OCI-M1 (cell line): ENCODE measurements around the gene ANKRD23.
"Not testable (repeated sequence)": the region's sequence is repeated elsewhere in the genome, so short reads cannot be mapped to it uniquely, and the experiment has no call there.

Experiments used
- DNase-seq: peaks from one replicate; lab custom pipeline; 2025; lab: John Stamatoyannopoulos, UW

ANKRD23 gene

DNA sequence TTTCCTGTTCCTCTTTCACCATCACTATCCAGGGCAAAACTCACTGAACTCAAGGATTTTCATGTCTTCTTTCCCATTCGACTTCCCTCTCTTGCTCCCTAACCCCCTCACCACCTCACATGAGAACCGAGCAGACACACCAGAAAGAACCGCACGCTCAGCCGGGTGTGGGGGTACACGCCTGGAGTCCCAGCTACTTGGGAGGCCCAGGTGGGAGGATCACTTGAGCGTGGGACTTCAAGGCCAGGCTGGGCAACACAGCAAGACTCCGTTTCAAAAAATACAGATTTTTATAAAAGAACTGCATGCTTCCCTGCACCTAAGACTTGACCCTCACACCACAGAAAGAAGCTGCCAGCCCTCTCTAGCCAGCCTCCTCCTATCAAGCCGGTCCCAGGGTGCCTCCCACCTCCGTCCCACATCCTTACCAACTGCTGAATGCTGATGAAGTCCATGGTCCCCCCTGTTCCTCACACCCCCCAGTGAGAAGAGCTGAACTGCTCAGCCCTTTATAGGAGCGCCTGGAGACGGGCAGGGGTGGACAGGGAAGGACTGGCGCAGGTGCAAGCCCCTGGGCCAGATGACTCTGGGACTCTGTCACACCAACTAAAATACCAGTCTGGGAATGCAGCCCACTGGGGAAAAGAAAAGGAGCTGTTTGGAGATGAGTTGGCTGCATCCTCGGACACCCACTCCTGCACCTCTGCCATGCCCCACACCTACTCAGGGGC is at the start of gene ANKRD23:
Gene ANKRD23, minus strand, starts transcription at position 484 of the 731 bp plus-strand sequence. Its CDS starts 29 bp downstream, at position 455.
- no peak for DNase-seq

DNA sequence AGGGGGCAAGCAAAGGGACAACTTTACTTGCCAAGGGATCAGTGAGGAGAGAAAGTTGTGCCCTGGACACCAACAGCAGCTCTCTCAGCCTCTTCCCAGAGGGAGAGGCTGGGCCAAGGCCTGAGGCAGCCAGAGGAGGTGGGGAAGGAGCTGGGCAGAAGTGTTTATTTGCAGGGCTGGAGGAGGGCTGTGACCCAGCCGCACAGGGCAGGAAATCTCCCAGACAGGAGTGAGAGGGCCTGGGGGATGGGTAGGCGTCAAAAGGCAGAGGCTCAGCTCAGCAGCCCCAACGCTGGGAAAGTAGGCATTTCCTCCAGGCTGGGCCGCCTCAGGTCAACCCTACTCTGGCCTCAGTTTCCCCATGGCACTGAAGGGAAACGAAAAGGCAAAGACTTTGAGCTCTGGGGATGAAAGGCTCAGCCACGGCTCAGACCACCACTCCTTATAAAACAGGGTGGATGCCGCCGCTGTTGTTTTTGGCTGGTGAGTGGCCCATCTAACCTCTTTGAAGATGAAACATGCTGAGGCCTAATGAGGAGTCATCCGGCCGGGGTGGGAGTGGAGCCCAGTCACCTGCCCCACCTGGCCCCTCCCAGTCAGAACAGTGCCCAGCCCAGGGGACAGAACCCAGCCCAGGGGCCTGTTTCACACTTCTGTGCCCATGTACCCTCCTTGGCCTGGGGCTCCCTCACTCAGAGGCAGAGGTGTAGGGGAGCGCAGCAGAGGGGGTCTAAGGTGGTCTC is 47.9 kb upstream of the ANKRD23 start:
- no peak for DNase-seq

DNA sequence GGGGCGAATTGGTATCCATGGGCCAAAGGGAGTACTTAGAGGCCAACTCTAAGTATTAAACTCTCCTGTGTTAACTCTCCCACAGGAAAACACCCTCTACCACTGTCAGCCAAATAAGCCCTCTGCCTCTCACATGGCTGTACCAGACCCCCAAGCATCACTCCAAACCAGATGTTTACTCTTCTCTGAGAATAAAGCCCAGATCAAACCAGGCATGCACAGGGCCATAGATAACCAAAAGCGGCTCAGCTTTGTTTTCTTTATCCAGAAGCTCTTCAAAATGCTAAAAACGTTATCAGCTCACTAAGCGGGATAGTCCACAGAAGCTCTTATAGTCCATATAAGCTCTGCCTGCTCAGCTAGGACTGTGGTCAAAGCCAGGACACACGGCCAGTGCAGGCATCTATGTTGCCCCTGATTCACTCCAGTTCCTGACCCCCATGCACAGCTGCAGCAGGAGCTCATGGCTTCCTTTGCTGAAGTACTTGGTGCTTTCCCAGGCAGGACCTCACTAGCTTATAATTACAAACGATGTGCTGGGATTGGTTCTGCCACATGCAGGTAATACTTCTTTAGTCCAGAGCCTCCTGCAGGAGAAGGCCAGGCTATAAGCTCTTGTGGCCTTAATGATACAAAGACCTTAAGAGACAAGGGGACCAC is 47.0 kb upstream of the ANKRD23 start:
- peak; percentile 15 for DNase-seq

DNA sequence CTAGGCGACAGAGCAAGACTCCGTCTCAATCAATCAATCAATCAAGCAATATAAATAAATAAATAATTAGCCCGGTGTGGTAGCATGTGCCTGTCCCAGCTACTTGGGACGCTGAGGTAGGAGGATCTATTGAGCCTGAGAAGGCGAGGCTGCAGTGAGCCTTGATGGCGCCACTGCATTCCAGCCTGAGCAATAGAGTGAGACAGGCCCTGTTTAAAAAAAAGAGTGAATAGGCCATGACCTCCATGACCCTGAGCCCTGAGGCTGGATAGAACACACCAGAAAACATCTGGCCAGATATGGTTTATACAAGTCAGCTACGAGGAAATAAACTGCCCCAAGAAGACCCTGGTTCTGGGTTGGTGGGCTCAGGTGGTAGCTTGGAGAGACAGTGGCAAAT is 46.4 kb upstream of the ANKRD23 start:
- DNase-seq, result no peak

DNA sequence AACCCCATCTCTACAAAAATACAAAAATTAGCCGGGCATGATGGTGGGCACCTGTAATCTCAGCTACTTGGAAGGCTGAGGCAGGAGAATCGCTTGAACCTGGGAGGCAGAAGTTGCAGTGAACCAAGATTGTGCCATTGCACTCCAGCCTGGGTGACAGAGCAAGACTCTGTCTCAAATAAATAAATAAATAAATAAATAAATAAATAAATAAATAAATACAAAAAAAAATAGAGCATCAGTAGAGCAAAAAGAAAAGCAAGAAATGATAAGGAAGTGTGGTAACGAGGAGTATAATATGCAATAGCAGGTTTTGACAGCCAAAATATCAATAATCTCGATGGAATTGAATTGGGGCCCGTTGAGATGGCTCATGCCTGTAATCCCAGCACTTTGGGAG is 45.7 kb upstream of the ANKRD23 start:
- not testable (repeated sequence) for DNase-seq

DNA sequence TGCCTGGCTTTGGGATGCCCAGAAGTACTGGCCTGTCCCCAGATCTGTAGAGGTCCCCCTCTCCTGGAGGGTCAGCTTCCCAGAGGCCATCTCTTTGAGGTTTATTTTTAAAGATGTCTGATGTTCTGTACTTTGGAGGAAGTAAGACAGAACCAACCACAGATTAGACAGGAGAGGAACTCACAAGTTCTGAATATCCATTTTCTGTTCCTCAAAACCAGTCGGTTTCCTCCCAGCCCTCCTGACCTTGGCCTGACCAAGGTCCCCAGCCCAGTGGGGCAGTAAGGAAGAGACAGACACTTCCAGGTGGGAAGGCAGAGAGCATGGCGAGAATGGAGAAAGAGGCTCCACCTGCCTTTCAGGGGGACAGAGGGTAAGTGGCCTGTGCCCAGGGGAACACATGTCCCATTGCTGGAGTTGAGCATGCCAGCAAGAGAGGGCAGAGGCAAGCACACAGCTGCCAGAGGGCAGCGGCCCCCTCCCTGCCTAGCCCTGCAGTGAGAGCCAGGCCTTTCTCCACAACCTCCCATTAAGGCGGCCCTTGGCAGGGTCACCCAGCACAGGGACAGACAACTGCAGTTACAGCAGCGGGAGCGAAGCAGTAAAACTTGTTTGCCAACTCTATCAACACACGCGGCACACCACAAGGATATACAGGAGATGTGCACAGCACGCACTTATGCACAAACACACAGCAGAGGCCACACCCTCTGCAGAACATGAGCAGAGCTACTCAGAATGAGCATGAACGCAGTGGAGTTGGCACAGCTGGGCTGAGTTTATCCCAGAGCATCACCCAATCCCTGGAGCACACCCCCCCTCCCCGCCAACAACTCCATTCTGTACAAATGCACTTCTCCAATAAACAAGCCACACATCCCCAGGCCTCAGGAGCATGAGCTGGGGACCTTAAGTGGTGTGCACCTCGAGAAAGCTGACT is 44.5 kb upstream of the ANKRD23 start:
- peak; percentile 31 for DNase-seq

DNA sequence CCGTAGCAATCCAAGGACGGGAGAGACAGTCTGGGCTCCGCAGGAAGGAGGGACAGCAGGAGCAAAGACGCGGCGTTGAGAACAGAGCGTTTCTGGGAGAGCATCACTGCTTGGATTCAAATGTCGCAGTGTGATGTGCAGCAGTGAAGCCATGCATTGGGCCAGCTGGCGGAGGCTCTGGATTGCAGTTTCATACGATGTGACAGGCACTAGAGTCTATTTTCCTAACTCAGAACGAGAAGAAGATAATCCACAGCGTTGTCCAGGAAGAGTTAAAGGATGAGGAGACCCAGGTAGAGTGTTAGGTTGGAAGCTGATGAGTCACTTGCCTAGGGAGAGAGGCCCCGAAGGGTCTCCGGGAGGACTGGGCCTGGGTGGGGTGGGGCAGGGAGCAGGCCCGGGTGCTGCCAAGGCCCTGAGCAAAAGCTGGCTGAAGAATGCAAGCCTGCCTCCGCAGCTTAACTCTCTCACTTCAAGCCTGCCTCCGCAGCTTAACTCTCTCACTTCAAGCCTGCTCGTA is 43.7 kb upstream of the ANKRD23 start:
- DNase-seq, result no peak

DNA sequence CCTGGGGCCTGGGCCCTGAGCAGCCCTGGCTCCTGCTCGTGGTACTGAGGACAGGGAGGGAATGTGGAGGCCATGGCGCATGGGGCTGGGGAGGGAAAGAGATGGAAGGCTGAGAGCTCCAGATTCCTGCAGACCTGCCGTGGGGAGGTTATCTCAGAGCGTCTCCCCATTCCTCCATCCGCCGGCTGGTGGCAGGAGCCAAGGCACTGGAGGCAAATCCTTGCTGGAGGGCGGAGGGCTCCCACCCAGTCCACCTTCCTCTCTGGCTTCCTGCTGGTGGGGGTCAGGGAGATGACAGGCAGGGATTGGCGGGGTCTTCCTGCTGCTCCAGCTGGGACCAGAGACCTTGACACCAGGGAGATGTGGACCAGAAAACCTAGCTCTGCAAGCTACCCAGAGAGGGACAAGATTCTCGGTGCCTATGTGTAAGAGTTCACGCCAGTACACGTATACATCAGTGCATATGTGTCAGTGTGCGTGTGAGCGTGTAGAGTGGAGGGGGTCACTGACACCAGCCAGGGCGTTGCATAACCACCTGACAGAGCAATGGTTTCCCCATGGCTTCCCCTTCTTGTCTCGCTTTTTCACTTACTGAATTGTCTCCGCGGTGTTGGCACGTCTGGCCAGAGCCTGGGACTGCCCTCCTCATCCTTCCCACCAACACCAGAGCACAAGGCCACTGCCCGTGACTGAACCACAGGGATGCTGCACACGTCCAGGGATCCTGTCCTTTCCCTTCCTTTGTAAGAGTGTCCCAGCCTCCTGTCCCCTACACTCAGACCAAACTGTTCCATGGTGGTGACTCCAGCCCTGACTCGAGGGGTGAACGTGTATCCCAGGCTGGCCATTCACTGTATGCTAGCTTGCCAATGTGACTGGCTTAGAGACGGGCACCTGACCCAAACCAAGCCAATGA is 41.9 kb upstream of the ANKRD23 start:
- no peak for DNase-seq

DNA sequence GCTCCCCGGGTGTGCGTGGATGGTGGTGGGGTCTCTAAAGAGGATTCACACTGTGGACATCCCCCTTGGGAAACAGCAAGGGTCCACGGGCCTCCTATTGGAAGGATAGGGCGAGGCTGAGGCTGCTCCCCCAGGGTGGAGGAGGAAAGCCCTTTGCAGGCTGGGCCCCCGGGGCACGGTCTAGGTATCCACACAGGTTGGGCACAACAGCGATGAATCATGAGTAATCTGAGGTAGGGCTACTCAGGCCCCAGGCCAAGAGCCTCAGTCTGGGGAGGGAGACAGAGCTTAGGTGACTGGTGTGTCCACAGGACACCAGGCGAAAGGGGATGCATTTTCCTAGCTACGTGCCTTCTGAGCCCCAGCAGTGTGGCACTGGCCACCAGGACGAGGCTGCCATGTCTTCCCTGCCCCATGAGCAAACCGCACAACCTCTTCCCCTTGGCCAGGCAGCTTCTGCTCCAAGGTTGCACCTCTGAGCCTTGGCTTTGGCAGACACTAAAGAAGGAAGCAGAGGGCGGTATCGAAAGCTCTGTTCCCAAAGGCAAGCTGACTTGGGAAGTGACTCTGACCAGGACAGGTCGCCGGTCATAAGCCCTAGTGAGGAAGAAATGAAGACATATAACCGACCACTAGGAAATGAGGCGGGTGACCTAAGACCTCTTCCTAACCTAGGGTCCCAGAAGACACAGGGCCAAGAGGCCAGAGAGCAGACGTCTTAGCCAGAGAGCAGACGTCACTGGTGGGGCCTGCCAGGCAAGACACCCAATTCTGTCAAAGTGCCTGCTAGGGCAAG is 40.7 kb upstream of the ANKRD23 start:
- no peak for DNase-seq

DNA sequence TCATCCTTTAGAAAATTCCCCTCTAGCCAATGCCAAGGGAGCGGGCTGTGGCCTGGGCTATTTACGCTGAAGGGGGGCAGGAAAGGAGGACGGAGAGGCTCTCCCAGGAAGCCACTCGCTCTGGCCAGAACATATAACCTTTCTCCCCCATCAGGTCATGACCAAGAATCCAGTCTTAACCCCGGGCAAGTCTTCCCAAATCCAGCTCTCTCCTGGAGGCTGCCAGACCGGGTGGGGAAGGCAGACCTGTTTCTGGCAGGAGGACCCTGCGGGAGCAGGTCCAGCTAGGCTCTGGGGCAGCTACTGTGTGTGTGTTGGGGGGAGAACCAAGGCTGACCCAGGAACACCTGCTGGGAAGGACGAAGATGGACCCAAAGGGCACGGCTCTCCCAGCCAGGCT is 39.5 kb upstream of the ANKRD23 start:
- no peak for DNase-seq

DNA sequence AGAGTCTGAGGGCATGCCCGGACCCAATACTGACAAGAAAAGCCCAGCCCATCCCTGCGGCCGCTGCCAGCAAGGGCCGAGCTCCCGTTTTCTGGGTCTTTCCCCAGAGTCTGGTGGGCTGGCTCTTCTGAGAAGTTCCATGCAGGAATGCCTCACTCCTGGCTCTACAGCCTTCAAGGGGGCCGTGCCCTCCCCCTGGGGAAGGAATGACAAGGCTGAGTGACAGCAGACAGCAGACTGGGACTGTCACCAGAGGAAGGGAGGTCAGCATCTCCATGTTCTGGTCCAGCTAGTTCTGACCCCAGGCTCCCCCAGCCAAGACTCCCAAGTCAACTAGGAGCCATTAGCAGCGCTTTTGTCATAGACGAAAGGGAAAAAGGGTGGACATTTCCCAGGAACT is 39.1 kb upstream of the ANKRD23 start:
- no peak for DNase-seq

DNA sequence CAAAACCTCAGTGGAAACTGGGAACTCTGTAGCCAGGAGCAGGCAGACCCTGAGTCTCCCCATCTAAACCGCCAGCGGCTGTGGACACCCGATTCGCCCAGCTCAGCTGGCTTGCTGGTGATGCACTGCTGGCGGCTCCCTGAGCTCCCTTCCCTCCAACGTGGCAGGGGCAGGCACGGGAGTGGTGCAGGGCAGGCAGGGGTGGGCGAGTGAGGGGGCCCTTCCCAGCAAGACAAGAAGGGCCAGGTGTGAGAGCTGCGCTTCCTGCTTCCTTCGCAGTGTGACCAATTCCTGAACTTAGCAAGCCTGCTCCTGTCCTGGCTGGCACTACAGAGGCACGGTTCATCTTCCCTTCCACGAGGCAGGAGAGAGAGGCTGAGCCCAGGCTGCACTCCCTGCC is 38.4 kb upstream of the ANKRD23 start:
- DNase-seq, result no peak

DNA sequence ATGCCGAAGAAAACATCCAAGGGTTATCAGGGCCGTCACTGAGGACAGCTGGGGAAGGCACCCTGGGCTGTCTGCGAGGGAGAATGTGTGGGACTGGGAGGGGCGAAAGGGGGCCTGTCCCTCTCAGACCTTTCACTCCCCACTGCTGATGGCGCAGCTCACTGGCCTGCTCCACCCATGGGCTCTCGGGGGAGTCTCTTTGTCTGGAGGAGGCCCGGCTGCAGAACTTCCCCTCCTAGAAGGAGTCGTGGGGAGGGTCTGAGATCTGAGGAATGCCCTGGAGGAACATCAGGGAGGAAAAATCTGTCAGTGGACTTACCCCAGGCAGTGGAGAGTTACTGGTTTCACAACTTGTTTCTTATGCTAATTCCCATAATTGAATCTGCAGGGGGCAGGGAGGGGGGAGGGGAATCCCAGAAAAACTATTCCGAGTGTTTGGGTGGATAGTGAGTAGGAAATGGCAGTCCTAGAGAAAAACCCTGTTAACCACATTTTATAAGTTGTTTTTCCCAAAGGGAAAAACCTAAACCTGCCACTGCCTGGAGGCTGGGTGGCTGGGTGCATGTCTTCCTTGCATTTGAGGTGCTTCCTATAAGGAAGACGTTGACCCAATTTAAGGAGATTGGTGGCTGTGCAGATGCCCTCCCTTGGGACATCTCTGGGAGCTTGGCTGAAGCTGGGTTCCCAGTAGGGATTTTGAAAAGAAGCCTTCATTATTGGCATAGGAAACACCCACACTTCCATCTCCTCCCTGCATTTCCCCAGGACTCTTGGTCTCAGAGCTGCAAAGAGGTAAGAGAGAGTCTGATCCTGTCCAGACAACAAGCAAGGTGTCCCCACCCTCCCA is 37.8 kb upstream of the ANKRD23 start:
- peak; percentile 29 for DNase-seq

DNA sequence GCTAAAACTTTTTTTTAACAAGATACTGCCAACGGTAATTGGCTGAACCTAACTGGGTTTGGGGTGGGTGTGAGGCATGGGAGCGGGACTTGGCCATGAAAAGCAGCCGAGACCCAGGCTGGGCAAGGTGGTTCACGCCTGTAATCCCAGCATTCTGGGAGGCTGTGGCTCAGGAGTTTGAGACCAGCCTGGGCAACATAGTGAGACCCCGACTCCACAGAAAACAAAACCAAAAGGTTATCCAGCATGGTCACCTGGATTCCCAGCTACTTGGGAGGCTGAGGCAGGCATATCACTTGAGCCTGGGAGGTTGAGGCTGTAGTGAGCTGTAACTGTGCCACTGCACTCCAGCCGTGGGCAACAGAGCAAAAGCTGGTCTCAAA is 37.1 kb upstream of the ANKRD23 start:
- DNase-seq, result no peak

DNA sequence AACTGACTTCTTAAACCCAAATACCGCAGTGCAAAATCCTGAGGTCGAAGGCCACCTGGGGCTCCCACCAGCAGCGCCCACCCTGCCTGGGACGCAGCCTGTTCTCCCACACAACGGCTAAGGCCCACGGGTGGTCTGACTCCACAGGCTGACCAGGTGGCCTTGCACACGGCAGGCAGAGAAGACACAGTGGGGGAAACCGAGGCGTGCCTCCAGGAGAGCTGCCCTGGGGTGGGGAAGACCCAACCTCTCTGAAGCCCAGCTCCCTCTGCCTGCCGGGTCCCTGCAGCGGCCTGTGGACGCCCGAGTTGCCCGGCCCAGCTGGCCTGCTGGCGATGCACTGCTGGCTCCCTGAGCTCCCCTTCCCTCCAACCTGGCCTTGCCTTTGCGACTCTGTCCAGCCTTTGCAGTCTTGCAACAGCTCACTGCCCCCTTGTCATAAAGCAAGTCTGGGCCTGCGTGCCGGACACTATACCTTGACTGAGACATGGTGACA is 35.8 kb upstream of the ANKRD23 start:
- no peak for DNase-seq

DNA sequence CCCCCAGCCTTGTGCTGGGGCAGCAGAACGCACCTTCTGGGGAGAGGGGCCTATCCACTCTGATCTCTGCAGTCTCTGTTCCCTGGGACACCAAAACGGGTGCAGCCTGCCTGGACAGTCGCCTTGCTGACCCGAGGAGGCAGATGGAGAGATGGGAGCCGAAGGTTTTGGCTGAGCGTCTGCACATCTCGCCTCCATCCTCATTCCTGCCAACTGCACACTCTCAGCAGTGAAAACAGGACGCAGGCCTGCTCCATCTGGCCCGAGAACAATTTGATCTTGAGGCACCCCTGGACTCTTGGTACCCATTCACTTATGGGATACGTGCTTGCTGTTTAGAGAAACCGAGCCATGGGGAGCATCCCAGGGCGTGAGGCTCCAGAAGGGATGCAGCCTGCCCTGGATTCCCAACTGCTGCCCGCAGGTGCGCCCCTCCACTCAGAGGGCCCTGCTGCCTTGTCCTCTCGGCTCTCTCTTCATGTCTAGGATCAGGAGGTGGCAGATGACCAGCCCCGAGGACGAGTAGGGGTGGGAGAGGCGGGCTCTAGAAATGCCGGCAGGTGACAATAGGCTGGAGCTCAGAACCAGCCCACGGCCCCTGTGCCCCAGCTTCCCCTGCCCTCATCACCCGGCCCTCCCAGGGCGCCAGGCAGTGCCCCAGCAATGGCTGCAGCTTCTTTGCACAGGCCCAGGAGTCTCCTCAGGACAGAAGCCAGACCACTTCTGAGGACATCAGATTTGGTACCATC is 35.1 kb upstream of the ANKRD23 start:
- no peak for DNase-seq

DNA sequence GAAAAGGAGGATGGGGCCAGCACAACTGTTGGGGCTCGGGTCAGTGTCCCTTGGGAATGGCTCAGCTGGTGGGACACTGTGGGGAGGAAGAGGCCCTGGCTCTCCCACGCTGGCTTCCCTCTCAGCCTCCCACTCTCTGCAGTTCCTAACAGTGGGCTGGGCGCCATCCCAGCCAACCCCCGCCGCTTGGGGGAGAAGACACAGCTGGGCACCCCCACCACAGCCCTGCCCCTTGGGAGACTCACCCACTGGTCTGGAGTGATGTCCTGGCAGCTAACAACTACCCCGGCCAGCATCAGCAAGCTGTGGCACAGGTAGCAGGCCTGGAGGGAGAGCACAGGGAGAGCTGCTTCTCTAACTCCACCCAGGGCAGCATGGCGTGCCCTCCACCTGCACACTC is 34.4 kb upstream of the ANKRD23 start:
- DNase-seq, result no peak

DNA sequence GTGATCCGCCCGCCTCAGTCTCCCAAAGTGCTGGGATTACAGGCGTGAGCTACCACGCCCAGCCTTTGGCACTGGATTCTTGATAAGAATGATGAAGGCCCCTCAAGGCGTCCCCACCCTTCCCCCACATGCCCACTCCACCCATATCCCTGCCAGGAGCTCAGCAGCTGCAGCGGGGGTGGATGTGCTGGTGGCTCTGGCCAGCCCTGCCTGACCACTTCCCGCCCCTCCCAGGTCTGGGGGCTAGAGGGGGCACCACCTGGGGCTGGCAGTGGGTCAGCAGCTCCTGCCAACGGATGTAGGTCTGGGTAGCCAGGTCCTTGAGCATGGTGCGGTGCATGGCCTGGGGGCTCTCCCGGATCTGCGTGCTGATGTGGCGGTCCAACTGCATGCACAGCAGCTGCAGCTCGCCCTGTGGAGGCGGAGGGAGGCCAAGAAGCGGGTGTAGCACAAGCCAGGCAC is 33.8 kb upstream of the ANKRD23 start:
- no peak for DNase-seq
